Raji (cell line): Measurements from ENCODE around the gene PLAU.

ENCODE experiments used
- POLR2A ChIP-seq: IDR thresholded peaks from 2 replicates; pipeline ENCODE4 v1.6.1; 2011; ENCODE audit warnings: low read depth, low read length, control low read depth; ENCODE audit not compliant: insufficient read depth

PLAU gene

GRCh38 chr10:73910764-73911552, at the start of gene PLAU:
Gene PLAU (plus strand): TSS chr10:73911132. CDS start chr10:73911556, 424 bp downstream.
- 0 out of 2 replicates have a peak, but pooled peaks have one; percentile 31 for TF ChIP-seq POLR2A

GRCh38 chr10:73862011-73862410, 48.9 kb upstream of the PLAU start:
- no peak for TF ChIP-seq POLR2A

GRCh38 chr10:73863039-73863817, 47.7 kb upstream of the PLAU start:
- TF ChIP-seq POLR2A, result no peak

GRCh38 chr10:73864229-73864628, 46.7 kb upstream of the PLAU start:
- no peak for TF ChIP-seq POLR2A

- TF ChIP-seq POLR2A, result no peak
Measured at GRCh38 chr10:73865107-73865458, 45.8 kb upstream of the PLAU start.

- TF ChIP-seq POLR2A, result no peak; the same call in 1 of the 2 replicates
Measured at GRCh38 chr10:73865459-73866442, 45.2 kb upstream of the PLAU start.

GRCh38 chr10:73866621-73867020, 44.3 kb upstream of the PLAU start:
- no peak for TF ChIP-seq POLR2A

GRCh38 chr10:73867126-73867807, 43.7 kb upstream of the PLAU start:
- TF ChIP-seq POLR2A, result no peak

- TF ChIP-seq POLR2A, result no peak
Measured at GRCh38 chr10:73867871-73868631, 42.9 kb upstream of the PLAU start.

GRCh38 chr10:73868655-73869195, 42.2 kb upstream of the PLAU start:
- no peak for TF ChIP-seq POLR2A

GRCh38 chr10:73871295-73872189, 39.4 kb upstream of the PLAU start:
- no peak for TF ChIP-seq POLR2A

GRCh38 chr10:73872190-73872710, 38.7 kb upstream of the PLAU start:
- TF ChIP-seq POLR2A, result no peak

GRCh38 chr10:73873142-73873837, 37.6 kb upstream of the PLAU start:
- TF ChIP-seq POLR2A, result no peak
